ENCODE measurements around the gene TCEANC2.

- TF ChIP-seq CREB5 (CRISPR knock-in tag; IDR thresholded peaks at IDR 0.05; ENCODE audit: low read depth) (no peak), PATZ1 (CRISPR knock-in tag; IDR thresholded peaks at IDR 0.05; ENCODE audit: borderline replicate concordance) (no peak)
Measured at GRCh38 chr1:54139711-54140110, 86.3 kb downstream of the TCEANC2 start.

All from SK-N-SH treated with all-trans-retinoic acid at 6 μM for 48 hours (cell line).